HG03039 (cell line): ENCODE results near the gene NTM.

Experiments used
- ATAC-seq: cut with Tn5 transposase; IDR thresholded peaks from one replicate; pipeline ENCODE4 v1.9.1; 2021; ENCODE audit warnings: mild to moderate bottlenecking, moderate library complexity; ENCODE audit not compliant: unreplicated experiment

The NTM gene

DNA sequence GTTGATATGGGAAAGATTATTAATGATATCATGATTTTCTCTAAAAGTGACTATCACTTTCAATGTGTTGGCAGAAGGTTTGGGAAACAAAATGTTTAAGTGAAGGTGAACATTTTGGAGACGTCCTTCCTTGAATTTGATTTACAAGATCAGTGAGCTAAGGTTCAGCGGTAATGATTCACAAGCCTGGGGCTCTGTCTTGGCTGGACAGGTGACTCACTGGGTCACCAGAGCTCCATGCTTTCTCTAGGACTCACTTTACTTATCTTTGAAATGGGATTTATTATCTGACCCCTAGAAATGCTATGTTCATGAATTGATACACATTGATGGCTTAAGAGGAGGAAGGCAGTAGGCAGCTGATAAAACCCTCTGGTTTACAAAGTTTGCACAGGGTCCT is 437.5 kb downstream of the NTM start:
- ATAC-seq, result no peak

DNA sequence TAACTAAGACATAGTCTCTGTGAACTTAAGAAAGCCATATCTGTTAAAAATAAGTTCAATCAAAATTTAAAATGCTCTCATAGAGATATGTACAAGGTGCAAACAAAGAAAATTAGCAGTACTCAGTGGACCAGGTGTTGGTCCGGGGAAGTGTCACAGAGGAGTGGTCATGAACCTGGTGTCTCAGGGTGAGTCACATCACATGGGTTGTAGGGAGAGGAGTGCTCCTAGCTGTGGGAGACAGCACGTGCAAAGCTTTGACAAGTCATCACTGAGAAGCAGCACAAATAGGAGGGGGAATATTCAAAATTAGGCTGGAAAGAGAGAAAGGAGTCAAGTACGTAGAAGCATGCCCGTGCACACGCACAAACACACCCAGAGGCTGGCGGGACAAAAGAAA is 438.1 kb downstream of the NTM start:
- no peak for ATAC-seq

DNA sequence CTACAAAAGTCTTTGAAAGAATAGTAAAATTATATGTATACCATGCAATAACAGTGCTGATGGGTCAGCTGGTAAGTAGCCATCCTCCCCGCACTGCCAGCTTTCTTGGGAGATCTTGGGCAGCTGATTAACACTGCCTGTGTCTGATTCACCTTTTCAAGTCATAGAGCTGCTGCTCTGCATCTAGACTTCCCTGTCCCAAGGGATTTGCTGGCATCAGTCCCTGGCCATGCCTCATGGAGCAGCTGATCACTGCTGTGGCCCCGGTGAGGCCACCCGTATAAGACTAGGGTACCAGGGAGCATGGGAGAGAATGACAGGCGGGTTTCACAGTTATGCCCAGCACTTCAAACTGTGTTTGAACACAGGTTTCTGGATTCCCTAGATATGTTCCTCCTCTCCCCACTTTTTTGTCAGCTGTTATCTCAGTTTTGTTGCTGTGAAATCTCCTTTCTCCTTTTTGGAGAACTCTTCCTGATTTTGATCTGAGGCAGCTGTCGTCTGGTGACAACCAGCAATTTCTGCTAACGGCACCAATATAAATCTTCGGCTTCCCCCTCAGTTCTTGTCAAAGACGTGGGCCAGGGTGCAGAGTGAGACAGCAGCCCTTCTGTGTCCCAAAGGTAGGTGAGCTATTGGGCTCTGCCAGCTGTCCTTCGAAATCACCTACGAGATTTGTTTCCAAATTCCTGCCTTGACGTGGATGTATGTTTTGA is 438.9 kb downstream of the NTM start:
- ATAC-seq, result no peak

DNA sequence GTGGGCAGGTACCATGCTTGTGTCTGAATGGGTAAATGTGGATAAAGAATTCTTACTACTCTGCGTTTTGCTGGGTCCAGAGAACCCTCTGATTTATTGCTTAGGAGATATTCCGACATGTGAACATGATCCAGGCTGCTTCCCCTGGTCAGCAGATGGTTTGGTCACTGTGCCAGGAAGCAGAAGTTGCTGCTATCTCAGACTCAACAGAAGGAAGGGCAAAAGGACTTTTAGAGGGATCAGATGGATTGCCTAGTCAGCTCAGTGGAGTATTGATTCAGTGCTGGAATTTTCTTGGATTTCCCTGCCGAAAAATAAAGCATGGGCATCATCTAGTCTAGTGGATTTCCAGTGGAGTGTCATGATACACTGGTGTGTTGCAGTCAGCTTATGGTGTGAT is 440.1 kb downstream of the NTM start:
- ATAC-seq, result no peak

DNA sequence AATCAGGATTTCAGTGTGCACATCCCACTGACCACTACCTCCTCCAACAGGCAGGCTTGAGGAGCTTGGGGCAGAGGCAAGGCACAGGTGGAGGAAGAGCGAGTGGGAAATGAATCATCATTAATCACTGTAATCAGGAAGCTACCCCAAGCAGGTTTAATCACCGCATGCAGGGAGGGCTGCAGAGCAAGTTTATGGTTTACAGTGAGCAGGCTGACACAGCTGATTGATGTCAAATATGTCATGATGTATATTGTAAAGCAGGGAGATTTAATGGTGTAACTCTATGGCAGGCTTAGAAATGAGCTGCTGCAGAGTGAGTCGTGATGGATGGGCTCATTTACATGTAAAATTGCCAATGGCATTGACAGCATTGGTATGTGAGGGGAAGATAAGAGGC is 441.0 kb downstream of the NTM start:
- ATAC-seq, result no peak

DNA sequence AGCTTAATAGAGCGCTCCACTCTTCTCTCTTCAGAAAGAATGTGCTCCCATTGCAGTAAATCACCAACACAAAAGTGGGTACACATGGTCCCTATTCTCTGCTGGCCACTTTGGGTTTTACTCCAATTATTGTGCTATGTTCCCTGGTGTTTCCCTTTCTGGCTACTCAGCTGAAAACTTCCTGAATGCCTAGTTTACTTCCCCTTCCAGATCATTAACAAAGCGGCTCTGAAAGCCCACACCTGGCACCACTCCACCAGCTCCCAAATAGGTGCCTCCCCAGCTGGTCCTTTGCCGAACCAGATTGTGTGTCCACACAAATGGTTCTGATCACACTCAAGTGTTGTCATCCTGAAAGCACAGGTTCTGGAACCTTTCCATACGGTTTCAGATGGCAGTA is 443.7 kb downstream of the NTM start:
- no peak for ATAC-seq

DNA sequence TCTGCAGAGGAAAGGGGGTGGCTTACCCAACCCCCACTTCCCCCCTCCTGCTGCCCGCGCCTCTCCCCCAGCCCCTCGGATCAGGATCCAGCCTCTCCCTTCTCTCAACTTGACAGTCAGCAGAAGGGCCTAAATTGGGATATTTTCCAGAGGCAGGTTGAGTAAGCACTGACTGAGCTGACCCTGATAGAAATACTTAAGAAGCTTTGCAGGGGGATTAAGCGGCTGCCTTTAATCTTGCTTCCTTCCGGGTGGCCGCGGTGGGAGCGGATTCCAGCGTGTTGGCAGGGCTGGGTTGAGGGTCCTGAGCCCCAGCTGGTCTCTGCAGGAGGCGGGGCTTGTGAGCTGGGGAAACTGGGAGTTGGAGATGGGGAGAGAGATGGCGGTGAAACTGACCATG is 445.2 kb downstream of the NTM start:
- no peak for ATAC-seq

DNA sequence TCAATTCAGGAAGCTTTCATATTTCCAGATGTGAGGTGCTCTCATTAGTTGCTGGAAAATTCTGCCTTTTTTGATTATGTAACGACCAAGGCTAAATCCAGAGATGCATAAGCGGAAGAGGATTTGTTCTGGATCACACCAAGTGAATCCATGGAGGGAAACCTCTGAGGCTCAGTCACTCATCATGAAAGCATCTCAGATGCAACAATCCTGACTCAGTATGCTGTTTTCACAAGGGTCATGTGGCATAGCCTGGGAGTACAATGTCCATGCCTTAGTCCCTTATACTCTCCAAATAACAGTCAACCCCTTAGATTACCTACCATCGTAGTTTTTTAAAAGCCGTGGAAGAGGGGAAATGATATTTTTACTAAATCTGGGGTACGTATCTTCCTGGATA is 445.6 kb downstream of the NTM start:
- ATAC-seq, result no peak

DNA sequence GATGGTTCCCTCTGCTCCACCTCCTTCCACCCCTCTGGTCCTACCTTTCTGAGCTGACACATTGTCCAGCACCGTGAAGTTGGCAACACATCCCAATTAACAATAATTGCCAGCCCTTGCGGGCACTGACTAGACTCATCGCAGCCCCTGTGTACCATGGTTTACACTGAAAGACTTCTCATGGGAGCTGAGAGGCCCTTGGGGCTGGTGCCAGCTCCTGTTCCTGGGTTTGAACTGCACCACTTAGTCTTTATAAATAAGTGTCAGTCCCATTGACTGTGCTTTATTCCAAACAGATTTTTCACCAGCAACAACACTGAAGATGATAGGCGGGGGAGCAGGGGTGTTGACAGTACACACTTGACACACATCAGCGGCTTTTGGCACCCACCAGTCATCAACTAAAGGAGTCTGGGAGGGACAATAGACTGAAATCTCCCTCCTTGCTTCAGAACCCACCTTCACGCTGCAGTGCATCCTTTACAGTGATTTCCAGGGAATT is 447.3 kb downstream of the NTM start:
- no peak for ATAC-seq

DNA sequence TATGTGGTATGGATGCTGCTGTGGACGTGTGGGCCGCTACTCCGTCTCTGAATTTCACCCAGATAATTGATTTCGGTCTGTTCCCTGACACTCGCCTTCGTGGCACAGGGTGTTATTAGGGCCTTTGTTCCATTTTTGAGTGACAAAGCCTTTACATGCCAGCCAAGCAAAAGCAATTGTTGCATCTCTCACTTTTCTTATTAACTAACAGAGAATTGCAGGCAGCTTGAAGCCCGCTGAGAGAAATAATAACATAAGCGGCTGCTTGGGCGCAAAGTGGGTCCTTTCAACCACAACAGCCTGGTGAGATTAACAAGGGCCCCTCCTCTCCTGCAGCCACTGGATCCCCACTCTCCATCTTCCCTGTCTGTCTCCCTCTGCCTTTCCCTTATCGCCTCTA is 449.4 kb downstream of the NTM start:
- ATAC-seq, result no peak

DNA sequence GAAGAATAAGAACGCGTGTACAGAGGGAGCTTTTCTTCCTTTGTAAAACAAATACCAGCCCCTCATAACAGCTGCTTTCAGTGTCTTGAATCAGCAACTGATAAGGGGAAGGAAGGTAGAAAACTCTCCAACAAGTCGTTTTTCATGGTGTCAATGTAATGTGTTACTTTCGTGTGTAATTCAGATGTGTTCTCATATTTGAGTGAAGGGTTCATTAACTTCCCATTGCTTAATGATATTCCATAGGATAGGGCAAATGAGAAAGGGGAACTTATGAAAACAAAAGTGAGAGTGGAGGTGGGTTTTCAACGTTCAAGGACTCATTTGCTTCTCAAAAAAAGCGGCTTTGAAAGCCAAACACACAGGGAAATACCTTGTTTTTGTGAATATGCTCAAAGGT is 452.1 kb downstream of the NTM start:
- ATAC-seq, result no peak

DNA sequence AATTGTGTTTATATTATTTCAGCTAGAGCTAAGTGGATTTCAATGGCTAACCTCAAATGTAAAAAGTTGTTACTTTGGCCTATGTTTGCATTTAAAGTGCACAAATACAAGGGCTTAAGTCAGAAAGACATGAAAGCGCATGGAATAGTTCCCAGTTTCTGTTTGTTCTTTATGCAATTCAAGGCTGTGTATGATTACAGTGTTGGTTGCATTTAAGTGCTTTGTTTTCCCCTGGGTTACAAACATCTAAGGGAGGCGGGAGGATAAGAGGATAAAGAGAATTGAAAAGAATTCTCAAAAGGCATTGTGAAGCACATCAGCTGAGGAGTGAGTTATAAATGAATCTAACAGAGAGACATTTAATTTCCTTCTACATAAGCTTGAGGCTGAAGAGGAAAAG is 453.4 kb downstream of the NTM start:
- ATAC-seq, result no peak

DNA sequence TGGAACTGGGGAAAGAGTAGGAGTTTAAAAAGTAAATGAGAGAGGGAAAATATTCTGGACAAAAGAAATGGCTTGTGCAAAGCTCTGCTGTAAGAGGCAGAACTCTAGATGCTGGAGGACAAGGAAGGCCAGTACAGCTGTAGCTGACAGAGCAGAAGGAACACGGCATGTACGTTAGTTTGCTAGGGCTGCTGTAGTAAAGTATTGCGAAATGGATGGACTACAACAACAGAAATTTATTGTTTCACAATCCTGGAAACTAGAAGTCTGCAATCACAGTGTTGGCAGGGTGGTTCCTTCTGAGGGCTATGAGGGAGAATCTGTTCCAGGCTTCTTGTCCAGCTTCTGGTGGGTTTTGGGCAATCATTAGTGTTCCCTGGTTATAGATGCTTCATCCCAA is 454.4 kb downstream of the NTM start:
- no peak for ATAC-seq

DNA sequence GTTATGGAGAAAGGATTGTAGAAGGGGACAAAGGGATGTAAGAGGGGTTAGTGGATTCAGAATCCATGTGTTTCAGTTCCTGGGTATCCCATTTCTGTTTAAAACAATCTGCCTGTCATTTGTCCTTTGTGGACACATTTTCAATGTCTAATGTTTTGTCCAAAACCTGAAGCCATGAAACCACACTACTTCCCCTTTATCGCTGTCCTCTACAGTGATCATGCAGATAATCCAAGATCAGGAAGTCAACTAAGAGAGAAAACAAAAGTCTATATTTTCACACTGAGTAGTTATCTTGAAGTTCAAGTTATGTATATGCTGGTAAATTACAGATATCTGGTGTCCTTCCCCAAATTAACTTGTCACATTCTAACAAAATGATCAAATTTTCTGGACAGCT is 457.0 kb downstream of the NTM start:
- ATAC-seq, result no peak

DNA sequence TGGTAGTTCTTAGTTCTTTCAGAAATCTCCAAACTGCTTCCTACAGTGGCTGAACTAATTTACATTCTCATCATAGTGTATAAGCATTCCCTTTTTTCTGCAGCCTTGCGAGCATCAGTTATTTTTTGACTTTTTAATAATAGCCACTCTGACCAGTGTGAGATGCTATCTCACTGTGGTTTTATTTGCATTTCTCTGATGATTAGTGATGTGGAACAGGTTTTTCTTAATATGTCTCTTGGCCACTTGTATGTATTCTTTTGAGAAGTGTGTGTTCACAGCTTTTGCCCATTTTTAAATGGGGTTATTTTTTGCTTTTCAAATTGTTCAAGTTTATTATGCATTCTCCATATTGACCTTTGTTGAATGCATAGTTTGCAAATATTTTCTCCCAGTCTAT is 459.3 kb downstream of the NTM start:
- no peak for ATAC-seq

DNA sequence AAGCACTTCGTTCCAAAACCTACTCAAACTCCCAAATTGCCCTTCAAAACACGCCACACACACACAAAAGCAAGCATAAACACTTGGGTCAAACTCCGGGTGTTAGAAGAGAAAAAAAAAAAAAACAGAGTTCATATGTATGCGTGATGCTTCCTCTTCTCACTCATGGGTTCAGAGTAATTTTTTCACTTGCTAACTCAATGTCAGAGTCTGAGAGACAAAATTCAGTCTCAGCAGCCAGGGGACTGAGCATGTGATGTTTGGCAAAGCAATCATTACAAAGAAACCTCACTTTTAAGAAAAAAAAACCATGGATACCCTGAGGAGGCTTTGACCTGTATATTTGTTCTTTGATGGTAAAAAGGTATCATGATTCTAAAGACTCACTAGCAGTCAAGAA is 461.7 kb downstream of the NTM start:
- no peak for ATAC-seq

DNA sequence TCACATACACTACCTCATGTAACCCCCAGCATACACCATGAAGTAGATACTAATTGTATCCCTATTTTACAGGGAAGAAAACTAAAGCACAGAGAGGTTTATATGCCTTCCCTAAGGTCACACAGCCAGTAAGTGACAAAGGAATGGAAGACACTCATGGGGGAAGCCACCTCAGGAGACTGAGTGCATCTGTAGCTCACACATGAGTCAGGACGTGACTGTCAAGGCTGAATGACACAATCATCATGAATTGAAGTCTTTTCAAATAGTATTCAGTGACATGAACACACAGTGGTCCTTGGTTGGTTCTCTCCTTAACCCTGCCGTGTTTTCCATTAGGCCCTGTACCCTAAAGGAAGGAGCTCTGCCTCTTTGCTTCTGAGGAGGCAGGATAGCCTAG is 463.0 kb downstream of the NTM start:
- ATAC-seq, result no peak

DNA sequence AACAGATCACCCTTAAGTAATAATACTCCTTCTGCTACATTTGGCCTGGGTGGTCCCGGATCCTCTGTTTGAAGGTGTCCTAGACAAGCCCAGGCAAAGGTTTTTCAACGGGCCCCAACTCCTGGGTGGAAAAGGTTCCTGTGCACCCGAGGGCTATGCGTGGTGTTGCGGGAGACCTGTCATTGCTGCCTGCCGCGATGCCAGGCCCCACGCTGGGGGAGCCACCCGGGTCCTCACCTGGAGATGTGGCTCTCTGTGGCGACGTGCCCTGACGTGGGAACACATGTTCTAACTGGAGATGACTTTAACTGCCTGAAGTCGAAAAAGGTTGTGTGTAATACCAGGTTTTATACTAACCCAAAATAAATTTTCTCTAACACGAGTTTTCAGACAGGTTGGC is 467.1 kb downstream of the NTM start:
- ATAC-seq, result no peak

DNA sequence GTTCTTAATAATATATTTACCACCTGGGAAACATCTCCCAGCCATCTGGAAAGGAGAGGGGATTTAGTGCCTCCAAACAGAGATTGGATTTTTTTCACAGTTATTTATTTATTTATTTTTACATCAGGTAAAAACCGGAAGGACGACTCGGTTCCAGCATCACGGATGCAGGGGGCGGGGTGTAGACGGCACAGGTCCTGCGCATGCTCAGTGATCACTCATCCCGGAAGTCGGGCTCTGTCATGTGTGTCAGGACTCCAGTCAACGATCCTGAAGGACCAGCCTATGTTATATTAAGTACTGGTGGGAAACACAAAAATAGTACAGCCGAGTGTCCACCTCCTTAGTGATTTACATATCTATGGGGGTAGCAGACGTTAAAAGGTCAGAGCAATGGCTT is 467.6 kb downstream of the NTM start:
- ATAC-seq, result no peak

DNA sequence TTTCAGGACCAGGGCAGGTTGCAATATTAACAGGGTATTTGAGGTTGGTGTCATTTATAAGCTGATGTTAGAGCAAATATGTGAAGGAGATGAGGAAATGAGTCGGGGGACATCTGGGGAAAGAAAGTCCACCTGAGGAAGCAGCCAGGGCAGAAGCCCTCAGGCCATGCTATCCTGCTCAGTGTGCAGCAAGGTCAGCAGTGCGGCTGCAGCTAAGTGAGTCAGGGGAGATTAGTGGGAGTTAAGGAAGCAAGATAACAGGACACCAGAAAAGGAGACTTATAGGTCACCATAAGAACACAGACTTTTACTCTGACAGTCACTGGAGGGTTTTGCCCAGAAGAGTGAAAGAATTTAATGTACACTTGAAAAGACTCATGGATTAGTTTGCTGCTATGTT is 468.9 kb downstream of the NTM start:
- ATAC-seq, result no peak

DNA sequence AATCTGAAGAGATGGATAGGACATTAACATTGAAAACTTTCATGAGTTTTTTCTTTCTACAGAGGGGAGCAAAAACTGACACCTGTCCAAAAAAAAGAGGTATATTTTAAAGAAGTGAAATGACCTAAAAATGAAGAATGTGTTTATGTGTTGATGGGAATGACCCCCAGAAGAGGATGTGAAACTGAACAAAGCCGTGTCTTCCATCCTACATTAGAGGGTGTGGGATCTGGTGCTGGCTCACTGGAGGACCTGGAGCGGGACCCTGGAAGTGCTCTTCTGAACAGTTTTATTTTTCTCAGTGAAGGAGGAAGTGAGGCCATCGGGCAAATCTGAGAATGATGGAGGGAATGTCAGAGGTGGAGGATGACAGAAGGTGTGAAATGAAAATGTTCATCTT is 470.1 kb downstream of the NTM start:
- no peak for ATAC-seq

DNA sequence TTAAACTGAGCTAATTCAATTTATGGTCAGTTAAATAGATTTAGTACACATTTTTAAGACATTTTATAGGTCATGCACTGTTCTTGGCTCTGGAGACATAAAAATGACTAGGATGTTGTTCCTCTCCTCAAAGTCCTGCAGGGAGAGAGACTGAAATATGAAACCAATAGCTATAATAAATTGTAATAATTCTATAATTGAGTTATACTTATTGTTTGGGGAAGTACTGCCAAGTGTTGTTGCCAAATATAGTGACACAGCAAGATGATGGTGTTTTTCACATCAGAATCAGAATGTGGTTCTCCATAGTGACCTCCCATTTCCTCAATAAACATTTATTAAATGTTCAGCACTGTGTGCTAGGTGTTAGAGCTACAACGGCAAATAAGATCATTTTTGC is 470.6 kb downstream of the NTM start:
- ATAC-seq, result no peak

DNA sequence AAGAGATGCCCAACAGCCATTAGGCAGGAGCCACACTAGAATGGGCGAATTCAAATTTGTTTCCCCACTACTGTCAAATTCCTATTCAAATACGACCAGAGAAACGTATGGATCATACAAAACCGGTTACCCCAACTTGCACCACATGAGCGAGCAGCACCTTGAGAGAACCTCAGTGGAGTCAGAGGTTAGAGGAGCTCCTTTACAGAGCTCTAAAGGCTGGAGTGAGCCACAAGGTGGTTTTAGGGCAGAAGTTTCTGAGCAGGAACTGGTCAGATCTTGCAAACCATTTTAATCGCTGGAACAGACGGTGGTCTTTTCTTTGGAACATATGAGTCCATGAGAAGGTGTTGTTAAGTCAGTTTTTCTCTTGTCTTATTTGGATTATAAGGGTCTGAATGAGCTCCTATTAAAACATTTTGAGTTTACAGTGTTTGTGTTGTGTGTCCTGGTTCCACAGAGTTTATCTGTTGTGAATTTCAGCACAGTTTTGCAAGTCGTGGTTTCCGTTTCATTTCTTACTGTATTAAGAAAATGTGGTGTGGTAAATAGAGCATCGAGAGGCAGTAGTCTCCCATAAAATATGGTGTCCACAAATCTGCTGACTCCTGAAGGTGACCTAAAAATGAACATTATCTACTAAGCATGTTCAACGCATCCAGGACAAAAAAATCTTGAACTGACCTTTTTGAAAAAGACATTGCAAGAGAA is 471.7 kb downstream of the NTM start:
- ATAC-seq, result no peak
